ENCODE data around the gene CETN1.

Gene CETN1

GRCh38 chr18:627231-627630, 47.1 kb downstream of the CETN1 start:
- no peak for DNase-seq

- peak; percentile 42 for DNase-seq
Observed at GRCh38 chr18:629269-630150, 49.3 kb downstream of the CETN1 start.

DNA sequence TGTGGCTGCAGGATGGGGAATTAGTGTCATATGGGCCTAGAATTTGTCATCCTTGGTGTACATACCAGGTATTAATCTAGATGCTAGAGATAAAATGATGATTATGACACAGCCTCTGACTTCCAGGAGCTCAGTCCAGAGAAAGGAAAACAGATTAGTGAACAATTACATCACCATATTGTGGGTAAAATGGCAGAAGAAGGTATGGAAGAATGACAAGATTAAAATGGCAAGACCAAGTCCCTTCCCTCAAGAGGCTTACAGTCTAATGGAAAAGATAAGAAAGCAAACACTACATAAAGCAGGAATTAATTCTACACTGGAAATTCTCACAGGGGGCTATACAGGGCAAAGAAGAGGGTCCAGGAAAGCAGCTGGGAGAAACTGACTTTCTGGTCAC, 51.4 kb downstream of the CETN1 start:
- DNase-seq: no peak

Measured in hematopoietic multipotent progenitor cell treated with erythropoietin and hydrocortisone succinate and interleukin-3 and kit ligand, for 4 days (in vitro differentiated cells).